Measurements from ENCODE around the gene MRPL9.

MRPL9 gene

DNA sequence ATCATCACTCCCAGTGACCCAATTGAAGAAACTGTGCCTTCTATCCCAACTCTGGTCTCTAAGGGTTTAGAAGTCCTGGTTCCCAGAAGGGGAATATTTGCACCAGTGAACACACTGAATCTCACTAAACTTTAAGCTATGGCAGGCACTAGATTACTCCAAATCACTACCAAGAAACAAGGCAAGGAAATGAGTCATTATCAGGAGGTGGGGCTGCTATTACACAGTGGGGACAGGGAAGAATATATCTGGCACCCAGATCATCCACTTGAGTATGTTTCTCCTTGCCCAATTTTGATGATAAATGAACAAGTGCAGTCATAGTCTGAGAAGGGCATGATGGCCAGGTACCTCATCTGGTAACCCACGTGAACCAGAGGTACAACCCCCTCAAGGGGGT lies 7.0 kb downstream of the MRPL9 start:
- H3F3A ChIP-seq (ENCODE audit: insufficient read depth, low read length): no peaks in the 10 kb centered on the region
- H3K27ac ChIP-seq (ENCODE audit: low read depth, low read length, poor library complexity, severe bottlenecking): no peak overlapping the region
- no peaks in the 10 kb centered on the region for H3K4me1 ChIP-seq (ENCODE audit: insufficient read depth, low read length, severe bottlenecking)
- TF ChIP-seq, protein P1, sequence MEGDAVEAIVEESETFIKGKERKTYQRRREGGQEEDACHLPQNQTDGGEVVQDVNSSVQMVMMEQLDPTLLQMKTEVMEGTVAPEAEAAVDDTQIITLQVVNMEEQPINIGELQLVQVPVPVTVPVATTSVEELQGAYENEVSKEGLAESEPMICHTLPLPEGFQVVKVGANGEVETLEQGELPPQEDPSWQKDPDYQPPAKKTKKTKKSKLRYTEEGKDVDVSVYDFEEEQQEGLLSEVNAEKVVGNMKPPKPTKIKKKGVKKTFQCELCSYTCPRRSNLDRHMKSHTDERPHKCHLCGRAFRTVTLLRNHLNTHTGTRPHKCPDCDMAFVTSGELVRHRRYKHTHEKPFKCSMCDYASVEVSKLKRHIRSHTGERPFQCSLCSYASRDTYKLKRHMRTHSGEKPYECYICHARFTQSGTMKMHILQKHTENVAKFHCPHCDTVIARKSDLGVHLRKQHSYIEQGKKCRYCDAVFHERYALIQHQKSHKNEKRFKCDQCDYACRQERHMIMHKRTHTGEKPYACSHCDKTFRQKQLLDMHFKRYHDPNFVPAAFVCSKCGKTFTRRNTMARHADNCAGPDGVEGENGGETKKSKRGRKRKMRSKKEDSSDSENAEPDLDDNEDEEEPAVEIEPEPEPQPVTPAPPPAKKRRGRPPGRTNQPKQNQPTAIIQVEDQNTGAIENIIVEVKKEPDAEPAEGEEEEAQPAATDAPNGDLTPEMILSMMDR (IDR thresholded peaks at IDR 0.05; ENCODE audit: low read length): no peak
- TF ChIP-seq EZH2 (IDR thresholded peaks at IDR 0.05; ENCODE audit: borderline replicate concordance, low read length): no peak
- no peaks in the 10 kb centered on the region for H3K9me3 ChIP-seq (ENCODE audit: low read length)
- peaks cover 30% of the 10 kb centered on the region for H3K36me3 ChIP-seq (ENCODE audit: insufficient read depth, low read length)
- H3K79me2 ChIP-seq (ENCODE audit: insufficient read depth, low read length): no peaks in the 10 kb centered on the region
- no peaks in the 10 kb centered on the region for H3K9me2 ChIP-seq (ENCODE audit: low read depth, low read length)
- no peaks in the 10 kb centered on the region for H3K27me3 ChIP-seq (ENCODE audit: insufficient read depth, low read length)
- H4K20me1 ChIP-seq (ENCODE audit: insufficient read depth, low read length): no peaks in the 10 kb centered on the region
- H3K9ac ChIP-seq (ENCODE audit: low read length): no peak overlapping the region
- no peak overlapping the region for H2AFZ ChIP-seq (ENCODE audit: low read length)
- H3K4me3 ChIP-seq (ENCODE audit: low read depth, low read length, poor library complexity, severe bottlenecking): no peak overlapping the region
- no peak overlapping the region for H3K4me2 ChIP-seq (ENCODE audit: low read length)

DNA sequence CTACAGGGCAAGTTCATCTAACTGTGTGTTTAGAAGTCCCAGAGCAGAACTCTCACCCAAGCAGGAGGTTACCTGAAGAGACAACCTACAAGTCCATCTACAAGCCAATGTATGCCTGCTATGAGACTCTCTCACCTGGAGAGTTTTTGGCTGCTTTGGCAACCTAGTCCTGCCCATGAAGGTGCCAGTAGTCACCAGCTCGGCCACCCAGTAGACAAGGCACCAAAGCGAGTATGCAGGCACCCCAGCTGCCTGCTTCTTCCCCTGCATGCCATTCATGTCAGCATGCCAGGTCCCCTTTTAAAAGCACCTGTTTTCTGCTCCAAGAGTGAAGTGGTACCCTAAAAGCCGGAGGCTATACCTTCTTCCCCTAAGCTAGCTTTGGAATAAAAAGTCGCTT lies 21.8 kb downstream of the MRPL9 start:
- H3K9me3 ChIP-seq (ENCODE audit: low read length): peaks cover 12% of the 10 kb centered on the region
- peaks cover 8% of the 10 kb centered on the region; the same call in 1 of the 2 replicates for H3K36me3 ChIP-seq (ENCODE audit: insufficient read depth, low read length)
- H3K9ac ChIP-seq (ENCODE audit: low read length): no peak overlapping the region
- no peaks in the 10 kb centered on the region for H3K9me2 ChIP-seq (ENCODE audit: low read depth, low read length)
- H3K27me3 ChIP-seq (ENCODE audit: insufficient read depth, low read length): no peaks in the 10 kb centered on the region; the same call in 1 of the 2 replicates
- H3F3A ChIP-seq (ENCODE audit: insufficient read depth, low read length): no peaks in the 10 kb centered on the region
- H3K4me1 ChIP-seq (ENCODE audit: insufficient read depth, low read length, severe bottlenecking): no peaks in the 10 kb centered on the region
- TF ChIP-seq EZH2 (IDR thresholded peaks at IDR 0.05; ENCODE audit: borderline replicate concordance, low read length): no peak
- TF ChIP-seq, protein P1 (IDR thresholded peaks at IDR 0.05; ENCODE audit: low read length): no peak
- H3K27ac ChIP-seq (ENCODE audit: low read depth, low read length, poor library complexity, severe bottlenecking): no peak overlapping the region
- H3K79me2 ChIP-seq (ENCODE audit: insufficient read depth, low read length): no peaks in the 10 kb centered on the region
- no peak overlapping the region for H3K4me2 ChIP-seq (ENCODE audit: low read length)
- no peak overlapping the region for H2AFZ ChIP-seq (ENCODE audit: low read length)
- H3K4me3 ChIP-seq (ENCODE audit: low read depth, low read length, poor library complexity, severe bottlenecking): no peak overlapping the region
- no peaks in the 10 kb centered on the region for H4K20me1 ChIP-seq (ENCODE audit: insufficient read depth, low read length)

DNA sequence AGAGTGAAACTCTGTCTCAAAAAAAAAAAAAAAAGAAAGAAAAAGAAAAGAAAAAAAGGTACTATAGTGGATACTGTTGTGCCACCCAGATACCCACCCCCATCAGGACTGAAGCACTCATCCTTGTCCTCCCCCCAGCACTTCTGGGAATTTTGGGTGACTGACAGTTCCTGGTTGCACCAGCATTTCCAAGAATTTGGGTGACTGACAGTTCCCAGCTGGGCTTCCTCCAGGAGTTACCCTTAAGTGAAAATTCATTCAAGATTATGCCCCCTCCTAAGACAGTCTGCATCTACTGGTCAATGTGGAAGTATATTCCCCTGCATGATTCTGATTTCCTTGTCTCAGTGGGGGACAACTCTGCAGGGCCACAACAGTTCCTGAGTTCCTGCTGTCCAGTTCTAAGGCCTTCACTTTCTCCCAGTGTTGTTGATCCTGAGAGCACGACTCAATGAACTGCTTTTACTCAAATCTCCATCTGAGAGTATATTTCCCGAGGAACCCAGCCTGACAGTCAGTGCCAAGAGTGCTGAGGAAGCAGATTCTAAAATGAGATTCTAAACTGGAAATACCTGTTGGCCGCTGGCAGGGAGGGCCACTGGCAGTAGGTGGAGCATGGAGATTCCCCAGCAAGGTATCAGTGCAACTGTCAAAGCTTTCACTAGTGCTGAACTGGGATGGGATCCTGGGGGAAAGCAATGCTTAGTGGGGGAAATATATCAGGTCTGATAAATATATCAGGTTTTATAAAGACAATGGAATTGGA lies 23.5 kb downstream of the MRPL9 start:
- H3K4me3 ChIP-seq (ENCODE audit: low read depth, low read length, poor library complexity, severe bottlenecking): no peak overlapping the region
- H3K9me2 ChIP-seq (ENCODE audit: low read depth, low read length): no peaks in the 10 kb centered on the region
- no peak for TF ChIP-seq EZH2 (IDR thresholded peaks at IDR 0.05; ENCODE audit: borderline replicate concordance, low read length)
- no peak overlapping the region for H3K9ac ChIP-seq (ENCODE audit: low read length)
- H3K4me2 ChIP-seq (ENCODE audit: low read length): no peak overlapping the region
- H3K36me3 ChIP-seq (ENCODE audit: insufficient read depth, low read length): peaks cover 8% of the 10 kb centered on the region; the same call in 1 of the 2 replicates
- no peaks in the 10 kb centered on the region for H3K79me2 ChIP-seq (ENCODE audit: insufficient read depth, low read length)
- no peaks in the 10 kb centered on the region for H3K4me1 ChIP-seq (ENCODE audit: insufficient read depth, low read length, severe bottlenecking)
- no peaks in the 10 kb centered on the region for H4K20me1 ChIP-seq (ENCODE audit: insufficient read depth, low read length)
- no peak overlapping the region for H3K27ac ChIP-seq (ENCODE audit: low read depth, low read length, poor library complexity, severe bottlenecking)
- no peaks in the 10 kb centered on the region for H3F3A ChIP-seq (ENCODE audit: insufficient read depth, low read length)
- no peaks in the 10 kb centered on the region; the same call in 1 of the 2 replicates for H3K27me3 ChIP-seq (ENCODE audit: insufficient read depth, low read length)
- peaks cover 12% of the 10 kb centered on the region for H3K9me3 ChIP-seq (ENCODE audit: low read length)
- H2AFZ ChIP-seq (ENCODE audit: low read length): no peak overlapping the region

Measured in OCI-LY1 (cell line).